Measurements from ENCODE around the gene PTGES.
A peak's percentile ranks its signal among the peaks of the same experiment; 100 is the strongest.
"Not testable (repeated sequence)": the region's sequence is repeated elsewhere in the genome, so short reads cannot be mapped to it uniquely, and the experiment has no call there.

PTGES gene, protein sequence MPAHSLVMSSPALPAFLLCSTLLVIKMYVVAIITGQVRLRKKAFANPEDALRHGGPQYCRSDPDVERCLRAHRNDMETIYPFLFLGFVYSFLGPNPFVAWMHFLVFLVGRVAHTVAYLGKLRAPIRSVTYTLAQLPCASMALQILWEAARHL

DNA sequence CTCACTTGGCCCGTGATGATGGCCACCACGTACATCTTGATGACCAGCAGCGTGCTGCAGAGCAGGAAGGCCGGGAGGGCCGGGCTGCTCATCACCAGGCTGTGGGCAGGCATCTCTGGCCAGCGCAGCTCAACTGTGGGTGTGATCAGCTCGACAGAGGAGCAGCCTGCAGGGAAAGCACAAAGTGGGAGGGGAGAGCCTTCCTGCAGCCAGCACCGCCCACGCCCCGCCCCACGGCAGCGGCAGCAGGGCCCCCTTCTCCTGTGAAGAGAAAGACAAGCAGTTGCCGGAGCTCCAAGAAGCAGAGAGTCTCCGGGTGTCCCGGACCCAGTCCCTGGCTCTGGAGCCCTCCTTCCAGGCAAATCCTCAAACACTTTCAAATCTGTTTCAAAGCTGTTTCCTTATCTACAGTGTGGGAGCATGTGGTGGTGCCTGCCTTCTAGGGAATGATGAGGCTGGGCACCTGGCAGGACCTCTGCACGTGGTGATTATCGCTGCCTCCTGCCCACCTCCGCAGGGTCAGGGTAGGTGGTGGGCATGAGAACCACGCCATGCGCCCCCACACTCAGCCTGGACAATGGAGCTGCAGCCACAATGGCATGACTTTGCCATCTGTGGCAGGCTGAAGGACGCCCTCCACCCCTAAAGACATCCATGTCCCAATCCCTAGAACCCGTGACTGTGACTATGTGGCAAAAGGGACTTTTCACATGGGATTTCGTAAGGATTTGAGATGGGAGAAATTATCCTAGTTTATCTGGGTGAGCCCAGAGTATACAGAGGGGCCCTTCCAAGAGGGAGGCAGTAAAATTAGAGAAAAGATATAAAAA is at the start of gene PTGES:
TSS of gene PTGES (minus strand) at position 143 of the 830 bp plus-strand sequence. CDS start at position 113, 30 bp downstream.
- DNase-seq, result no peak

DNA sequence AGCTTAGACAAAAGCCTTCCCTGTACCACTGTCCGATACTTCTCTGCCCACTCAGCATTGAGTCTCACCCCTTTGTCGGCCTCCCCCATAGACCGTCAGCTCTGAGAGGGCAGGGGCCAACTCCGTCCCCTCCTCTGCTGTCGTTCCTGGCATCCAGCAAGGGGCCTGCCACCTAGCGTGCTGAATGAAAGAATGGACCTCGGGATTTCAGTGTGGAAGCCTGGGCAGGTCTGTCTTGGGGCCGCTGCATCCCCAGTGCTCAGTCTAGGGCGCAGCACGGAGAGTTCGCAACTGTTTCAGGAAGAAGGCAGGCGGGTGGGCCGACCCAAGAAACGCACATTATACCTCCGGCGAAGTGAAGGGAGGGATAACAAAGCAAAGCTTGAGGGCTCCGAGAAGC is 48.7 kb upstream of the PTGES start:
- DNase-seq, result no peak

- DNase-seq, result no peak
Measured at GRCh38 chr9:129798973-129799372, 46.1 kb upstream of the PTGES start.

DNA sequence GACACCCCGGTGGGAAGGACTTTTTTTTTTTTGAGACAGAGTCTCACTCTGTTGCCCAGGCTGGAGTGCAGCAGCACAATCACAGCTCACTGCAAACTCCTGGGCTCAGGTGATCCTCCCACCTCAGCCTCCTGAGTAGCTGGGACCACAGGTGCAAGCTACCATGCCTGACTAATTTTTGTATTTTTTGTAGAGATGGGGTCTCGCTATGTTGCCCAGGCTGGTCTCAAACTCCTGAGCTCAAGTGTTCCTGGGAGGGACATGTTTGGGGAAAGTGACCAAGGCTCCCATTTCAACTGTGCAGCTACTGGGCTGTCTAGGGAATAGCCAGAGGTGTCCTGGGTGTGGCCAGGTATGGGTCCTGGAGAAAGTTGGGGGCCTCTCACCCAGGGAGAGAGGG is 43.2 kb upstream of the PTGES start:
- not testable (repeated sequence) for DNase-seq

DNA sequence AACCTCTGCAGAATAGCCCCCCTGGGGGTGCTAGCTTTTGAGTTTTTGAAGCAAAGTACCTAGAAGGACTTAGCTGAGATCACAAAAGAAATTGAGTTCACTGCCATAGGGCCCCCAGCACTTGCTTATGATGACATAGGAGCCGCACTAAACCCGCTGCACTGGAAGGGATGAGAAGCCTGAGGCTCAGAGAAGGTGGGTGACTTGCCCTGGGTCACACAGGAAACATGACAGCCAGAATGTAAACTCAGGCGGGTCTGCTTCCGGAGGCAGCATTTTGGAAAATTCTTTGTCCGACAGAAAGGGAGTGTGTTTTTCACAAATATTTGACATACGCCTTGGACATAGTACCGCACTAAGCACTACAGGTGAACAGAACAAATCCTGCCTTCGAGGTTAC is 41.7 kb upstream of the PTGES start:
- DNase-seq, result no peak

GRCh38 chr9:129786481-129786880 is 33.6 kb upstream of the PTGES start:
- no peak for DNase-seq

DNA sequence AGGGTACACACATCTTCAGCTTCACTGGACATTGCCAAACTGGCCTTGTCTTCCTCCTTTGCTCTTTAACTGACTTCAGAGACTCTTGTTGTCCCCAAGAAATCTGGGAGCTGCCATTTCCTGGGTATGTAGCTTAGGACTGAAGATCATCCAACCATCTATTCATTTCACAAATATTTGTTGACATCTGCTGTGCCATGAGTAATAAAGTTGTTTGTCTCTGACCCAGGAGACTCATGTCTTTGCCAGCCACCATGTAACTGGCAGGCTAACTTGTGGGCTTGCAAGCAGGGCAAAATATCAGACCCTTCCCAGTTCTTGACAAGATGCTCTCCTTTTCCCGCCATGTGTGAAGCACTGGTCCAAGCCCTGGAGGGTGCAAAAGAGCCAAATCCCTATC is 33.0 kb upstream of the PTGES start:
- DNase-seq, result no peak

GRCh38 chr9:129784970-129785369 is 32.1 kb upstream of the PTGES start:
- DNase-seq, result not testable (repeated sequence)

DNA sequence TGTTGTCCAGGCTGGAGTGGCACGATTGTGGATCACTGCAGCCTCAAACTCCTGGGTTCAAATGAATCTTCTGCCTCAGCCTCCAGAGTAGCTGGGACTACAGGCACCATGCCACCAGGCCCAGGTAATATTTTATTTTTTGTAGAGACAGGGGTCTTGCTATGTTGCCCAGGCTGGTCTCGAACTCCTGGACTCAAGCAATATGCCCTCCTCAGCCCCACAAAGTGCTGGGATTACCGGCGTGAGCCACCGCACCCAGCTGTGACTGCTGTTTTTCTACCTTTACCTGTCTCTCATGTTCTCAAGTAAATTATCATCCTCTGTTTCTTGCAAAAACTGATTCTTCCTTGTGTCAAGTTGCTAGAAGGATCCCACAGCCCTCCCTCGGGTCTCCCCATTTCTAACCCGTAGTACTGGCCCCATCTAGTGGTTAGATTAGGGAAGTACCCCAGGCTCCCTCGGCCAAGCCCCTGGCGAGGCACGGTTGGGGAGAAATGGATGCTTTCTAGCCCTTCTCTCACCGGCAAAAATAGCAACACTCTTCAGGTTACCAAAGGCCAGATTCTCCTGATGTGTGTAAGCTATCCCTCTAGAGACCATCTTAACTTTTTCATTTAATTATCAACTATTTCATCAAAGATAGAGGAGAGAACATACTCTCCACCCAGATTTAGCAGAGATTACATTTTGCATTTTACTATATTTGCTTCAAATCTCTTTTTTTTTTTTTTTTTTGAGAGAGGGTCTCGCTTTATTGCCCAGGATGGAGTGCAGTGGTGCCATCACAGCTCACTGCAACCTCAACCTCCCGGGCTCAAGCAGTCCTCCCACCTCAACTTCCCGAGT is 30.9 kb upstream of the PTGES start:
- peak; percentile 58 for DNase-seq

DNA sequence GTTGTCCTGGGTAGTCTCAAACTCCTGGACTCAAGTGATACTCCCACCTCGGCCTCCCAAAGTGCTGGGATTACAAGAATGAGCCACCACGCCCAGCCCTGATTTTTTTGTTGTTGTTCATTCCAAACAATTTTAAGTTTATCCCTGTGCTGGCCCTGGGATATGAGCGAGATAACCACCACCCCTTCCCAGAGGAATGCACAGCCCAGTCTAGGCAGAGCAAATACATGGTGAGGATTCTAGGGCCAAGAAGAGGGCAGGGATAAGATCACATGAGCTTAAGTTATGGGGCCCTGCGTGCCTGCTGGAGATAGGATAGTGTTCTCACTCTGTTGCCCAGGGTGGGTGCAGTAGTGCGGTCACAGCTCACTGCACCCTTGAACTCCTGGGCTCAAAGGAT is 29.1 kb upstream of the PTGES start:
- DNase-seq, result no peak

DNA sequence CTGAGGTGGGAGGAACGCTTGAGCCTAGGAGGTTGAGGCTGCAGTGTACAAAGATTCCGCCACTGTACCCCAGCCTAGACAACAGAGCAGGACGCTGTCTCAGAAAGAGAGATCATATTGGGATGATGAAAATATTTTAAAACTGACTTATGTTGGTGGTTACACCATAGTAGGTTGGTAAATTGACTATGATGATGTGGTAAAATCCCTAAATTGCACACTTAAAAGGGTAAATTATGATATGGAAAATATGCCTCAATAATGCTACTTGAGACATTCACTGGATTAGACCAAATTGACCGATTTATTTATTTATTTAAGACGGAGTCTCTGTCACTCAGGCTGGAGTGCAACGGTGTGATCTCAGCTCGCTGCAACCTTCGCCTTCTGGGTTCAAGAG is 28.3 kb upstream of the PTGES start:
- no peak for DNase-seq

DNA sequence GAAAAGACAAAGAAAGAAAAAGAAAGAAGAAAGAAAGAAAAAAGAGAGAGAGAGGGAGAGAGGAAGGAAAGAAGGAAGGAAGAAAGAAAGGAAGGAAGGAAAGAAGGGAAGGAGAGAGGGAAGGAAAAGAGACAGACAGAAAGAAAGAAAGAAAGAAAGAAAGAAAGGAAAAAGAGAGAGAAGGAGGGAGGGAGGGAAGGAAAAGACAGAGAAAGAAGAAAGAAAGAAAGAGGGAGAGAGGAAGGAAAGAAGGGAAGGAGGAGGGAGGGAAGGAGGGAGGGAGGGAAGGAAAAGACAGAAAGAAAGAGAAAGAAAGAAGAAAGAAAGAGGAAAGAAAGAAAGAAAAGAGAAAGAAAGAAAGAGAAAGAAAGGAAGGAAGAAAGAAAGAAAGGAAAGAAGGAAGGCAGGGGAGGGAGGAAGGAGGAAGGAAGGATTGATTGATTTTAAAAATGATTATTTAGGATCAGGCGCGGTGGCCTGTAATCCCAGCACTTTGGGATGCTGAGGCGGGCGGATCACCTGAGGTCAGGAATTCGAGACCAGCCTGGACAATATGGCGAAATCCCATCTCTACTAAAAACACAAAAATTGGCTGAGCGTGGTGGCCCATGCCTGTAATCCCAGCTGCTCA is 26.8 kb upstream of the PTGES start:
- no peak for DNase-seq

DNA sequence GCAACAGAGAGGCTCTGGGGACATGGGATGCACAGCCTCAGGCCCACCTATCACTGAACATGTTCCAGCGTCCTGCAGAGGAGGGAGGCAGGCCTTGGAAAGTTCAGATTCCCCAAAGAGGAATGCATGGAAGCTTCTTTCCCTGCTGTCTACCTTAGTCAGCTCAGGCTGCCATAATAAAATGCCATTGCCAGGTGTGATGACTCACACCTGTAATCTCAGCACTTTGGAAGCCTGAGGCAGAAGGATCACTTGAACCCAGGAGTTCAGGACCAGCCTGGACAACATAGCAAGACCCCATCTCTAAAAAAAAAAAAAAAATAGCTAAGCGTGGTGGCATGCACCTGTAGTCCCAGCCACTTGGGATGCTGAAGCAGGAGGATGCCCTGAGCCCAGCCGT is 25.6 kb upstream of the PTGES start:
- DNase-seq, result no peak

GRCh38 chr9:129777769-129778130 is 24.9 kb upstream of the PTGES start:
- DNase-seq, result no peak

DNA sequence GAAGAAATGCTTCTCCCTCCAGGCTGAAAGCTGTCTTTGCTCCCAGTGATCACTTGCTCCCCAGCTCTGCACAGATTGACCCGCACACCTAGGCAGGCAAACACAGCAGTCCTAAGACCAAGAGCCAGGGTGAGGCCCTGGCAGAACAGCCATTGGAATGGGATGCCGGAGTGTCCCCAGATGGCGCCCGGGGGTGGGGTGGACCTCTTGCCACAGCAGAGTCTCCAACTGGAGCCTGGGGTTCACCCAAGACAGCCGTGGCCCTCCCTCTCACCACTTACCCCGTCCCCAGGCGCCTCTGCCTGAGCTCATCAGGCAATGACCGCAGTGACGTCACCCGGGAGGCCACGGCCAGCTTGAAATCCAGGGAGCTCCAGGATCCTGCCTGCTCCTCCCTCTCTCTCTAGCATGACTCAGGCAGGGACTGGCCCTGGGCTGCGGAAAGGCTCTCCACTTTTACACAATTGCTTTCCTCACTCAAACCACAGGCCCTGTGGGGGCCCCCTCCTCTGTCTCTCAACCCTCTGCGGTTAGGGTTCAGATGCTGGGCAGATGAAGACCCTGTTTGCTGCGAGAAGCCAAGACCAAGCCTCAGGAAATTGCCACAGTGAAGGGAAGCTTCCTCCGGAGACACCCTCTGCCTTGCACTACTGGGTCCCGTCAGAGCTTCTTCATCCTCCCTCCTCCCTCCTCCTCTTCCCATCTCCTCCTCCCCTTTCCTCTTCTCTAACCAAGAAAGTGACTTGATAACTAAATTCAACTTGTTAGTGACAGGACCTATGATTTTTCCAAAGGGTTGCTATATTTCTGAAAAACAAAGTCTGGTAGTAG is 24.3 kb upstream of the PTGES start:
- DNase-seq, result peak; percentile 100

GRCh38 chr9:129776566-129776937 is 23.7 kb upstream of the PTGES start:
- DNase-seq, result no peak

GRCh38 chr9:129776096-129776495 is 23.3 kb upstream of the PTGES start:
- not testable (repeated sequence) for DNase-seq

DNA sequence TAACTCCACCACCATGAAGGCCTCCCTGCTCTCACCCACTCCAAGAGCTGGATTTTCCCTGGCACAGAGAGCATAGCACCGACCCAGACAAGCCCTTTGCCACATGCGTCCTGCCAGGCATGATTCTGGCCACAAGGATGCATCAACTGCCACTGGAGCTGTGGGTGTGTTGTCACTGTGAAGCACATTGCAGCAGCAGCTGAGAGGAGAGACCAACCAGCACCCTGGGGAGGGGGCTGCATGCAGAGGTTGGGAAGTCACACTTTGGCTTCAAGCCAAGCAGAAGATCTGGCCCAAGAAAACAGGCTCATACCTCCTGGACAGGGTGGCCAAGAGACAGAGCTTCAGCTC is 22.6 kb upstream of the PTGES start:
- peak; percentile 10 for DNase-seq

- no peak for DNase-seq
Measured at GRCh38 chr9:129774791-129775447, 22.1 kb upstream of the PTGES start.

GRCh38 chr9:129773262-129774048 is 20.6 kb upstream of the PTGES start:
- DNase-seq, result peak; percentile 95

- DNase-seq, result no peak
Measured at GRCh38 chr9:129770741-129771140, 17.9 kb upstream of the PTGES start.
